Fibroblast of lung (primary cell): ENCODE results near the gene MRPL58. TPM values are rescaled to one million over a fixed set of nuclear protein-coding genes. Genes with fewer than 3 reads are reported as not detected.
"Not testable (repeated sequence)": the region's sequence is repeated elsewhere in the genome, so short reads cannot be mapped to it uniquely, and the experiment has no call there.

Source experiments
- DNase-seq, 2 donors: peaks; one replicate each; pipeline versions ENCODE4 v3.0.0 to v3.0.0-alpha.2; 2010; ENCODE audit warnings: low read depth in 2 of 2
- H2AFZ ChIP-seq: 2 replicates; pipeline ENCODE4 v1.5.1; 2012; ENCODE audit warnings: low read length, control low read depth, inconsistent platforms
- H3K27ac ChIP-seq: 2 replicates; pipeline ENCODE4 v1.5.1; 2011; ENCODE audit warnings: low read length, control low read depth; ENCODE audit not compliant: insufficient read depth
- H3K27me3 ChIP-seq: 2 replicates; pipeline ENCODE4 v1.5.1; 2011; ENCODE audit warnings: mild to moderate bottlenecking, low read length; ENCODE audit not compliant: control insufficient read depth, insufficient read depth
- H3K36me3 ChIP-seq: 2 replicates; pipeline ENCODE4 v1.5.1; 2011; ENCODE audit warnings: low read length; ENCODE audit not compliant: control insufficient read depth, insufficient read depth
- H3K4me1 ChIP-seq: 2 replicates; pipeline ENCODE4 v1.5.1; 2011; ENCODE audit warnings: low read length; ENCODE audit not compliant: control insufficient read depth, insufficient read depth; ENCODE audit errors: extremely low read depth
- H3K4me2 ChIP-seq: 2 replicates; pipeline ENCODE4 v1.5.1; 2011; ENCODE audit warnings: low read length, control low read depth; ENCODE audit not compliant: insufficient read depth; ENCODE audit errors: extremely low read depth
- H3K4me3 ChIP-seq, 4 experiments: fragments of 200-600 bp in 1 of 4; sonication (generic) in 1 of 4; replicated peaks in 1 of 4; 2 replicates each; pipeline ENCODE4 v1.5.1; 2011 to 2016; ENCODE audit warnings: low read length in 4 of 4, low read depth in 3 of 4, mild to moderate bottlenecking in 3 of 4, control low read depth in 2 of 4, inconsistent platforms in 1 of 4, mixed read lengths in 1 of 4; ENCODE audit not compliant: insufficient read depth in 1 of 4; ENCODE audit errors: control extremely low read depth in 1 of 4
- H3K79me2 ChIP-seq: 2 replicates; pipeline ENCODE4 v1.5.1; 2012; ENCODE audit warnings: mild to moderate bottlenecking, low read length, inconsistent platforms; ENCODE audit not compliant: control insufficient read depth, insufficient read depth
- H3K9ac ChIP-seq: 2 replicates; pipeline ENCODE4 v1.5.1; 2011; ENCODE audit warnings: mild to moderate bottlenecking, low read length, control low read depth; ENCODE audit not compliant: insufficient read depth
- H3K9me3 ChIP-seq: 2 replicates; pipeline ENCODE4 v1.5.1; 2012; ENCODE audit warnings: low read depth, low read length; ENCODE audit not compliant: control insufficient read depth, insufficient read depth
- H4K20me1 ChIP-seq: 2 replicates; pipeline ENCODE4 v1.5.1; 2011; ENCODE audit warnings: low read length; ENCODE audit not compliant: control insufficient read depth, insufficient read depth; ENCODE audit errors: extremely low read depth
- CTCF ChIP-seq, 2 donors: IDR thresholded peaks in 1 of 2; conservative IDR thresholded peaks in 1 of 2; 1 replicate in 1 of 2; 2 replicates in 1 of 2; pipeline ENCODE4 v1.5.1; 2011 to 2012; ENCODE audit warnings: low read length in 2 of 2, control low read depth in 1 of 2, inconsistent platforms in 1 of 2, low read depth in 1 of 2, mild to moderate bottlenecking in 1 of 2
- EZH2 ChIP-seq: IDR thresholded peaks from 2 replicates; pipeline ENCODE4 v1.5.1; 2012; ENCODE audit warnings: low read length, control low read depth, mild to moderate bottlenecking; ENCODE audit errors: missing control alignments
- polyA plus RNA-seq, 2 donors: library from polyadenylated mRNA; depleted of rRNA in 1 of 2; stranded (reverse) in 1 of 2; unstranded in 1 of 2; fragments of >200 nt; gene quantifications; 2 replicates each; pipeline ENCODE4 v1.2.1, GENCODE V29; 2011 to 2012; ENCODE audit warnings: missing spikeins in 1 of 2
- total RNA-seq: library from RNA; depleted of rRNA; stranded (reverse); fragments of >200 nt; gene quantifications from 2 replicates; pipeline ENCODE4 v1.2.1, GENCODE V29; 2014

MRPL58 gene
- total and polyA plus RNA-seq, 2 donors (not counting 1 experiment from before 2014, with no cell fraction given), result 35.2 to 49.1 TPM

DNA sequence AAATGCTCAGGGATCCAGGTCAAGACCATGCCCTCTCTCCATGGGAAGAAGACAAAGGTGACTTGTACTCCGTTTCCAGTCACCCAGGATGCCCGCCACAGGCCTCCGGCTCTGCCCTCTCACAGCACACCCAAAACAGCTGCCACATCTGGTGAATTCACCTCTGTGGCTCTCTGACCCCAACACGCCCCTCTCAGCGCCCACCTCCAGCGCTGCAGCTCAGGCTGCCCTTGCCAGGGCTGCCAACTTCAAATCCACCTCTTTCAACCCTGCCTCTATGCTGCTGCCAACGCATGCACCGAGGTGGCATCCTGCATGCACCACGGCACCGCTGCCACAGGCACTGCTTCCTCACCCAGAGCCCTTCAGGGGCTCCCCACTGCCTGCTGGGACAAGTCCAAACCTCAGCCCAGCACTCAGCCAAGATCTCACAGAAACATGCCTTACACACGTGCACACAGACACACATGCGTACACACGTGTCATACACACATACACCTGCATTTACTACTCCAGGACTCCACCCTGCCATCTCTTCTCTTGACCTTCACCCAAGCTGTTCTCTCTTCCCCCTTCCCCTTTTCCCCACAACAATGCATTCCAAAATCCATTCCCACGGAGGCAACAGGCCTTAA is 47.4 kb upstream of the MRPL58 start:
- Histone ChIP-seq H3K4me2 (no peak overlapping the region), H3K4me3 (no peak overlapping the region), H3K36me3 (no peaks in the 10 kb centered on the region), H4K20me1 (no peaks in the 10 kb centered on the region), H3K27me3 (peaks cover 2% of the 10 kb centered on the region), H3K9me3 (no peaks in the 10 kb centered on the region), H3K79me2 (no peaks in the 10 kb centered on the region), H3K9ac (no peak overlapping the region), H3K4me1 (no peaks in the 10 kb centered on the region), H3K27ac (no peak overlapping the region), H2AFZ (no peak overlapping the region)
- DNase-seq, result no peak
- no peak for TF ChIP-seq EZH2
- no peak for TF ChIP-seq CTCF (conservative IDR thresholded peaks at IDR 0.05 in 1 of 2, IDR thresholded peaks at IDR 0.05 in 1 of 2; ENCODE audit: low read depth in 1 of 2, low read length in 2 of 2)

- H3K4me1 ChIP-seq, result no peaks in the 10 kb centered on the region
- TF ChIP-seq CTCF (conservative IDR thresholded peaks at IDR 0.05 in 1 of 2, IDR thresholded peaks at IDR 0.05 in 1 of 2; ENCODE audit: low read depth in 1 of 2, low read length in 2 of 2), result no peak
- H3K27ac ChIP-seq, result no peak overlapping the region
- no peaks in the 10 kb centered on the region for H3K36me3 ChIP-seq
- H2AFZ ChIP-seq, result no peak overlapping the region
- H3K9ac ChIP-seq, result no peak overlapping the region
- H4K20me1 ChIP-seq, result no peaks in the 10 kb centered on the region
- peaks cover 18% of the 10 kb centered on the region for H3K27me3 ChIP-seq
- H3K4me3 ChIP-seq, result no peak overlapping the region
- no peak for DNase-seq
- no peaks in the 10 kb centered on the region for H3K9me3 ChIP-seq
- H3K79me2 ChIP-seq, result no peaks in the 10 kb centered on the region
- no peak overlapping the region for H3K4me2 ChIP-seq
Observed at GRCh38 chr17:74968361-74968780, 44.1 kb upstream of the MRPL58 start.

- not testable (repeated sequence) for H3K36me3 ChIP-seq, H3K27ac ChIP-seq, H3K79me2 ChIP-seq, H3K4me1 ChIP-seq, H3K9me3 ChIP-seq, H2AFZ ChIP-seq, H4K20me1 ChIP-seq, H3K9ac ChIP-seq, H3K4me3 ChIP-seq, DNase-seq, H3K4me2 ChIP-seq
- peaks cover 25% of the 10 kb centered on the region for H3K27me3 ChIP-seq
Observed at GRCh38 chr17:74969501-74969900, 43.0 kb upstream of the MRPL58 start.
